Esophagus mucosa (tissue), 1 donor: ENCODE measurements around the gene LRRC31. TPM values are rescaled to one million over a fixed set of nuclear protein-coding genes. Genes with fewer than 3 reads are reported as not detected.
A peak's percentile ranks its signal among the peaks of the same experiment; 100 is the strongest.

Source experiments
- ATAC-seq: fragments of 200-7000 bp; cut with Tn5 transposase; one replicate; pipeline ENCODE4 v1.9.1; 2020
- total RNA-seq: library from RNA; stranded (reverse); gene quantifications from one replicate; pipeline ENCODE4 v1.2.4, GENCODE V29; 2023
- donor health status: DM: yes; HTN: yes; CAD: no.

The LRRC31 gene
- total RNA-seq, 1 donor from 2014 or later, result not detected

- peak; percentile 88 for ATAC-seq
These were observed 6.3 kb downstream of the LRRC31 start for GRCh38 chr3:169863458-169863899.

- ATAC-seq, result no peak
These were observed 7.9 kb downstream of the LRRC31 start for GRCh38 chr3:169861871-169862270.

- ATAC-seq, result no peak
These were observed 11.9 kb downstream of the LRRC31 start for GRCh38 chr3:169857811-169858210.

- ATAC-seq, result no peak
These were observed 14.2 kb downstream of the LRRC31 start for GRCh38 chr3:169855514-169855913.

- ATAC-seq, result no peak
These were observed 19.1 kb downstream of the LRRC31 start for GRCh38 chr3:169850618-169851017.

DNA sequence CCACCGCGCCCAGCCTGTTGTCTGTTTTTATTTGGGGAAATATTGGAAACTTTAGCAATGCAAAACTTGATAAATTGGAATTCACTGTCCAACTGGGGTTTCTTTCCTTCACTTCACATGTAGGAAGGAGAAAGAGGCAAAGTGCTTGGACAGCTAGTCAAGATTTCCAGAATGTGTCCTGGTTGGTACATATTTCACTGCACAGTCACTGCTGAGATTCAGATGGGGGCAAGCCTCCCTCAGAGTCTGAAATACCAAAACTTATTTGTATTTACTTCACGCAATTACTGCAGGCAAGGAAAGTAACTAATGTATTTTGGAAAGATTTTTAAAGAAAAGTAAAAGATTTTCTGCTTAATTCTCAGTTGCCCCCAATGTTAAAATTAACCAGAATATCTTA lies 21.0 kb downstream of the LRRC31 start:
- no peak for ATAC-seq

DNA sequence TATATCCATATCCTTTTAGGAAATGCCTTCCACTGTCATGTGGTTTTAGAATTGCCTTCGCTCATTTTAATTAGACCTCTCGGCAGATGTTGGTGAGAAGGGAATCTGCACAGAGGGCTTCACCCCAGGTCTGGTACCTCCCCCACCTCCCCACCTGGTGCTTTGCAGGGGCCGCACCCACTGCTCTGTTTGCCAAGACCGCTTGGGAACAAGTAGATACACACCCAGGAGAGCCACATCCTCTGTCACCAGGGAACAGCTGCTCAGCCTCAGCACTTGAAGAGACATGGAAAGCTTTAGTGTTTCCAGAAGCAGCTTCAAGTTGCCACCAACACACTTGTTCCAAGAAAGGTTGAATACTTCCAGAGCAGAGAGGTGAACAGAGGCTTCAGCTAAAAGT lies 21.8 kb downstream of the LRRC31 start:
- no peak for ATAC-seq

DNA sequence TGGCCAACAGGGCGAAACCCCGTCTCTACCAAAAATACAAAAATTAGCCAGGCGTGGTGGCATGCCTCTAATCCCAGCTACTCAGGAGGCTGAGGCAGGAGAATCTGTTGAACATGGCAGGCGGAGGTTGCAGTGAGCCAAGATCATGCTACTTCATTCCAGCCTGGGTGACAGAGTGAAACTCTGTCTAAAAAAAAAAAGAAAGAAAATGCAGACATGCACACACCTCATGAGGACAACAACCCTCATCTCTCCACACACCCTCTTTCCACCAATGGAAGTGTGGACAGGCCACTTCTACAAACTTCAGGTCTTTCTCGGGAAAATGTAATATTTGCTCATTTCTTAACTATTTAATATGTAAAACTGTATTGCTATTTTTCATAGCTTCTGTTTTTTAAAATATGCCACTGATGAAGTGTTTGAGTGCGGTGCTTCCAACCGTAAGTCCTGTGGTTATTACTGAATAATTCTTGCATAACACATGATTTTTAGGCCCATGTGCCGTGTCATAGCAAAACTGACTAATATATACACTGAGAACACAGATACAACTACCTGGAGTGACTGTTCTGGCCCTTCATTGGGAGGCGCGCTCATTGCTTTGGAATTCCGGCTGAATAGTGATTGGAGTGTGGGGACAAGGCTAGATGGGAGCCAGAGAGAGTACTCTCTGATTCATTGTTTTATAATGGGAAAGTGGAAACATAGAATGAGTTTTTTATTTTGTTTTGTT lies 23.1 kb downstream of the LRRC31 start:
- peak; percentile 44 for ATAC-seq

- ATAC-seq, result no peak
These were observed 26.8 kb downstream of the LRRC31 start for GRCh38 chr3:169842960-169843359.

DNA sequence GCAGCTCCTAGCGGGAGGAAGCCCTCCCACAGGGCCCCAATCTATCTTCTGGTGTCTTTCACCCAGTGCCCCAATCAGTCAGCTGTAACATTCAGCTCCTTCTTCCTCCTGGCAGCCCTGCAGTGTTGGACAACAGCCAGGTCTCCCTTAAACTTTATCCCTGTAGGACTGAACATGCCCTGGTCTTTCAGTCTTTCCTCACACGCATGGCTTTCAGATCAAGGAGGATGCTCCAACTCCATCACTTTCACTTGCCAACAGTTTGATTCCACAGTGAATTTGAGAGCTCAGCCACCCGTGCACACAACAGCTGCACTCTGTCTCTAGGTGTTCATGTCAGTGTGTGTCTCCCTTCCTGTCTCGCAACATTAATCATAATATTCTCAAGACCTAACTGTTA lies 28.6 kb downstream of the LRRC31 start:
- no peak for ATAC-seq

GRCh38 chr3:169838511-169839030 lies 31.2 kb downstream of the LRRC31 start:
- ATAC-seq, result no peak

DNA sequence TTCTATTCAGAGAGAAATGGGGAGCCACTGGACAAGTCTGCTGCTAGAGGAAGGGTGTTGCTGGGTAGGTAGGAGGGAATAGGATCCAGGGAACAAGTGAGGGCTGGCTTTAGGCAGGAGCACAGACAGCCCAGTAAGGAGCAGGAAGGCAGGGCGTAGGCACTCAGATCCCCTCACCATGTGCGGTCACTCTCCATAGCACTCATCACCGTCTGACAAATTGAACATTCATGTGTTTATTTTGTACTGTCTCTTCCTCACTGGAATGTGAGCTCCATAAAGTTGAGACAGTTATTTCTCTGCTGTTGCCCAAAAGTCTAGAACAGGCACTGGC lies 32.8 kb downstream of the LRRC31 start:
- no peak for ATAC-seq

DNA sequence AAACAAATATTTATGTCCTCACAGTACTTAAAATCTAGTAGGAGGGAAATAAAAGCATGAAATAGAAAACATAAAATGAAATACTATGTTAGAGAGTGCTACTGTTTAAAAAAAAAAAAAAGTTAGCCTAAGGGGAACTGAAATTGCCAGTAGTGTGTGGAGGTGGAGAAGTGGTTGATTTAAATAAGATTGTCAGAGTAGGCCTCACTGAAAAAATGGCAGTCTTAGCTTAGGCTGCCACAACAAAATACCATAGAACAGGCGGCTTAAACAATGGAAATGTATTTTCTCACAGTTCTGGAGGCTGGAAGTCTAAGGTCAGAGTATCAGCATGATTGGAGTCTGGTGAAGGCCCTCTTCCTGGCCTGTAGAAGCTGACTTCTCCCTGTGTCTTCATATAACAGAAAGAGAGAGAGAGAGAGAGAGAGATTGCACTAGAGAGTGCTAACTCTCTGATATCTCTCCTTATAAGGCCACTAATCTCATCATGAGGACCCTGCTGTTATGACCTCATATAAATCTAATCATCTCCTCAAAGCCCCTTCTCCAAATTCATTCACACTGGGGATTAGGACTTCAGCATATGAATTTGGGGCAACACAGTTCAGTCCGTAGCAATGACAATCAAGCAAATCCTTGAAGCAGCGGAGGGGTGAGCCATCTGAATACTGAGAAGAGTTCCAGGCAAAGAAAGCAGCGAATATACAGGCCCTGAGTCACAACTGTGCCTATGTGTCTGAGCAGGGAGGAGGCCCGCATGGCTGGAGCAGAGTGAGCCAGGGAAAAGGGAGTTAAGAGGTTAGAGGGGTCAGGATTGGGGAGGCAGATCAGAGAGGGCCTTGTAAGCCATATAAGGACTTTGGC lies 33.4 kb downstream of the LRRC31 start:
- no peak for ATAC-seq

GRCh38 chr3:169835533-169835932 lies 34.2 kb downstream of the LRRC31 start:
- no peak for ATAC-seq

DNA sequence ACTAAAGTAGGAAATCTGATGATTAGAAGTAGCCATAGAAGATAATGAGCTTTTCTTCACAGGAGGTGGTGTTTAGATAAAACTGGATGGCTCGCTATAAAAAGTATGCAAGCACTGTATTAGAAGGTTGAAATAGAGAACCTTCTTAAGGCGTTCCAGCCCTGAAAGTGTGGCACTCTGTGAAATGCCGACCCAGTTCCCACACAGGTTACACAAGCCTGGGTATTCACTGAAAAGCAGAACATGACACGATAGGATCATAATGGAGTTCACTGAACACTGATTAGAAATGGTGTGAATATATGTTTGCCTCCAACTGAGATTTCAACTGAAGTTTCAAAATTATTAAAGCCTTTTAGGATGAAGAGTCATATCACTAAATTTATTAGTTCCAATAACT lies 42.0 kb downstream of the LRRC31 start:
- ATAC-seq, result no peak

GRCh38 chr3:169825316-169825715 lies 44.4 kb downstream of the LRRC31 start:
- ATAC-seq, result no peak

DNA sequence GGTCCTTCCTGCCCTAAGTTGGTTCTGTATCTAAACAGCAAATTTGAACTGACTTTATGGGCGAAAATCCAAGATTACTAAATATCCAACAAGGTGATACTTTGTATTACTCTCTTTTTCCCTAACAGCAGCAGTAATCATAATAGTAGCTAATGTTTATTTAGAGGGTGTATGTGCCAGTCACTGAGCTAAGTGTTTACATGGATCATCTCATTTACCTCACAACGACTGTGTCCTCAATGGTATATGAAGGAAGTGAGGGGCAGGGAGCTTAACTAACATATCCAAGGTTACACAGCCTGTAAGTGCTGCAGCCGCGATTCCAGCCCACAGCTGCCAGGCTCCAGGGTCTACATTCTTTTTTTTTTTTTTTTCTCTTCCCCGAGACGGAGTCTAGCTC lies 46.8 kb downstream of the LRRC31 start:
- no peak for ATAC-seq

- no peak for ATAC-seq
These were observed 47.2 kb downstream of the LRRC31 start for GRCh38 chr3:169822540-169822939.

DNA sequence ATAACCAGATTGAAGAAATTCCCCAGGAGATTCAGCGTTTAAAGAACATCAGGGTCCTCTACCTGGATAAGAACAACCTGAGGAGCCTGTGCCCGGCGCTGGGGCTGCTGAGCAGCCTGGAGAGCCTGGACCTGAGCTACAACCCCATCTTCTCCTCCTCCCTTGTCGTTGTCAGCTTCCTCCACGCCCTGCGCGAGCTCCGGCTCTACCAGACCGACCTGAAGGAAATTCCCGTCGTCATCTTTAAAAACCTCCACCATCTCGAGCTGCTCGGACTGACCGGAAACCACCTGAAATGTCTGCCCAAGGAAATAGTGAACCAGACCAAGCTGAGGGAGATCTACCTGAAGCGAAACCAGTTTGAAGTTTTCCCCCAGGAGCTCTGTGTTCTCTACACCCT lies 47.6 kb downstream of the LRRC31 start:
- ATAC-seq, result no peak

- ATAC-seq, result no peak
These were observed 51.4 kb downstream of the LRRC31 start for GRCh38 chr3:169818316-169818715.

DNA sequence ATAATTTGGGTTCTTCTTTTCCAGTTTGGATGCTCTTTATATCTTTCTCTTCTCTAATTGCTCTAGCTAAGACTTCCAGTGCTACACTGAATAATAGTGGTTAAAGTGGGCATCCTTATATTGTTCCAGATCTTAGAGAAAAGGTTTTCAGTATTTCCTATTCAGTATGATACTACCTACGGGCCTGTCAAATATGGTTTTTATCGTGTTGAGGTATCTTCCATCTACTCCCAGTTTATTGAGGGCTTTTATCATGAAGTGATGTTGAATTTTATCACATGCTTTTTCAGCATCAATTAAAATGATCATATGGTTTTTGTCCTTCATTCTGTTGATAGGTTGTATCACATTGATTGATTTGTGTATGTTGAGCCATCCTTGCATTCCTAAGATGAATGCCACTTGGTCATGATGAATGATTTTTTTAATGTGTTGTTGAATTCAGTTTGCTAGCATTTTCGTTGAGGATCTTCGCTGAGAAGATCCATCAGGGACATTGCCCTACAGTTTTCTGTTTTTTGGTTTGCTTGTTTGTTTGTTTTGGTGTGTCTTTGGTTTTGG lies 54.1 kb downstream of the LRRC31 start:
- no peak for ATAC-seq

DNA sequence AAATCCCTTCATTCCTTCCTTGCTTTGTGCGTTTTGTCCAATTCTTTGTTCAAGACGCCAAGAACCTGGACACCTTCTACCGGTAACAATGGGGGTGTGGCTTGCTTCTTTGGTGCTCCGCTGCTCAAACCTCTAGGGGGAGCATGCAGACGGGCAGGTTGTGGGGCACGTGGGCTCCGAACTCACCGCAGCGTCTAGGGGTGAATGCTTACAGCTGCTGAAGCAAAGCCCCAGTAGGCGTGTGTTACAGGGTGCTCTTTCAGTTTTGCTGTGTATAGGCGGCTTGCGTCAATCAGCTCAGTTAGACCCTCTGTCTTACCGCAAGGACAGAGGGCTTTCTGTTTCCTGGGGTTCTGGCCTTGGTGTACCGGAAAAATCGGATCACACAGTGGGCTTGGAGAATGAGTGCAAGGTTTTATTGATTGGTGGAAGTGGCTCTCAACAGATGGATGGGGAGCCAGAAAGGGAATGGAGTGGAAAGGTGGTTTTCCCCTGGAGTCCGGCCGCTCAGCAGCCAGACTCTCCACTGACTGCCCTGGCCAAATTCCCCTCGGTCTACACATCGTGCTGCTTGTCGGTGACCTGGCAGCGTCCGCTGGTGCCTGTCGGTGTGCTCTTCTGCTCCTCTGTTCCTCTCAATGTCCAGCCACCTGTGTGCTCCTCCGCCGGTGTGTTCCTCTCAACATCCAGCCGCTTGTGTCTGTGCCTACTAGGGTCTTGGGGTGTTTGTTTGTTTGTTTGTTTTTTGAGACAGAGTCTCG lies 55.8 kb downstream of the LRRC31 start:
- peak; percentile 77 for ATAC-seq

DNA sequence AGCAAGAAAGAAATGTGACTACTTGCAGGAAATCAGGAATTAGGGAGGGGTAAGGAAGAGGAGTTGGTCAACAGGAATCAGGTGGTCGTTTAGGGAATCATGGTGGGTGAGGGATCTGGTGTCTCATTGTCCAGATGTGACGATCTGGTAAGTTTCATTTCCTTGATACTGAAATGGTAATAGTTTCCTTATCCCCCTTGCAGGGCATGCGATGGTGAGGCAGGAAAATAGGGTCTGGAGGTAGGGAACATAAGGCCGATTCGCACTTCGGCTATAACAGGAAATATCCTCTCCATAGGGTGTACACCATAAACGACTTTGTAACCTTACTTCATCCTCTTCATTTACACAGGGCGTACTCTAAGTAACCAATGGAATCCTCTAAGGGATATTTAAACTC lies 56.5 kb downstream of the LRRC31 start:
- no peak for ATAC-seq
